Measurements from ENCODE around the gene SLC7A9.

DNA sequence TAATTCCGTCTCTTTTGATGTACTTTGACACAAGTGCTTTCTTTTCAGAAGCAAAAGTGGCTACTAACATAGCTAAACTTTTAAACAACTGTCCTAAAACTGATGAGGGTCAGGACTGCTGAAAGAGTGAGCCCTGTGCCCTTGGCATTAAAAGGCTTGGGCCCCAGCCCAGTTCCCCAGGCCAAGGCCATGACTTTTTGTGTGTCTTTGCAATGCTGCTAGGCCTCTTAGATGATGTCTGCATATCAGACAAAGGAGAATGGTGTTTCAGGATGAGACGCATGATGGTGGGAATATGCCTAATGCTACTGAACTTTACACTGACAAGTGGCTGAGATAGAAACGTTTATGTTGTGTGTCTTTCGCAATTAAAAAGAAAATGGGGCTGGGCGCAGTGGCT, 38.0 kb downstream of the SLC7A9 start:
- TF ChIP-seq, protein P1, sequence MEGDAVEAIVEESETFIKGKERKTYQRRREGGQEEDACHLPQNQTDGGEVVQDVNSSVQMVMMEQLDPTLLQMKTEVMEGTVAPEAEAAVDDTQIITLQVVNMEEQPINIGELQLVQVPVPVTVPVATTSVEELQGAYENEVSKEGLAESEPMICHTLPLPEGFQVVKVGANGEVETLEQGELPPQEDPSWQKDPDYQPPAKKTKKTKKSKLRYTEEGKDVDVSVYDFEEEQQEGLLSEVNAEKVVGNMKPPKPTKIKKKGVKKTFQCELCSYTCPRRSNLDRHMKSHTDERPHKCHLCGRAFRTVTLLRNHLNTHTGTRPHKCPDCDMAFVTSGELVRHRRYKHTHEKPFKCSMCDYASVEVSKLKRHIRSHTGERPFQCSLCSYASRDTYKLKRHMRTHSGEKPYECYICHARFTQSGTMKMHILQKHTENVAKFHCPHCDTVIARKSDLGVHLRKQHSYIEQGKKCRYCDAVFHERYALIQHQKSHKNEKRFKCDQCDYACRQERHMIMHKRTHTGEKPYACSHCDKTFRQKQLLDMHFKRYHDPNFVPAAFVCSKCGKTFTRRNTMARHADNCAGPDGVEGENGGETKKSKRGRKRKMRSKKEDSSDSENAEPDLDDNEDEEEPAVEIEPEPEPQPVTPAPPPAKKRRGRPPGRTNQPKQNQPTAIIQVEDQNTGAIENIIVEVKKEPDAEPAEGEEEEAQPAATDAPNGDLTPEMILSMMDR (IDR thresholded peaks at IDR 0.05 in 4 of 5, conservative IDR thresholded peaks at IDR 0.05 in 1 of 5) = no peak
- no peak for TF ChIP-seq POLR2A (IDR thresholded peaks at IDR 0.05)

All from gastrocnemius medialis (tissue), 4 donors.